OCI-LY7 (cell line): Measurements from ENCODE around the gene DDX25.

Experiments used
- EZH2phosphoT487 ChIP-seq: fragments of 200-600 bp; sonication (generic); IDR thresholded peaks from 2 replicates; pipeline ENCODE4 v1.6.1; 2018; ENCODE audit warnings: low read depth, borderline replicate concordance, mild to moderate bottlenecking, mixed run types, antibody characterized with exemption, low read length, moderate library complexity, mixed read lengths
- TF ChIP-seq, protein P1 (sequence below): fragments of 200-600 bp; sonication (generic); conservative IDR thresholded peaks from 2 replicates; pipeline ENCODE4 v1.5.1; 2014; ENCODE audit warnings: mild to moderate bottlenecking, antibody characterized with exemption, low read length, moderate library complexity, mixed read lengths

DNA sequence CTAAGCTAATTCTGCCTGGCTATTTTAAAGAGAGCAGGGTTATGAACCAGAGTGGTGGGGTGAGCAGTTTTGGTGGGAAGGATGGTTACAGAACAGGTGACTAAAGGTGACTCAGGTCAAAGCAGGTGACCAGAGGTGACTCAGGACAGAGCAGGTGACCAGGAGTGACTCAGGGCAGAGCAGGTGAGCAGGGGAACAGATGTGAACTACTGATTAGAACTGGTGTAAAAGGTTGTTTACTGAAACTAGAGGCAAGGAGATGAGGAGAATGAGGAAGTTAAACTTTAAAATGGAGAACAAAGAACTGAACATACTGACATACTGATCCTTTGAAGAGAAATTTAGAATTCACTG, 32.2 kb upstream of the DDX25 start:
- TF ChIP-seq, protein P1, sequence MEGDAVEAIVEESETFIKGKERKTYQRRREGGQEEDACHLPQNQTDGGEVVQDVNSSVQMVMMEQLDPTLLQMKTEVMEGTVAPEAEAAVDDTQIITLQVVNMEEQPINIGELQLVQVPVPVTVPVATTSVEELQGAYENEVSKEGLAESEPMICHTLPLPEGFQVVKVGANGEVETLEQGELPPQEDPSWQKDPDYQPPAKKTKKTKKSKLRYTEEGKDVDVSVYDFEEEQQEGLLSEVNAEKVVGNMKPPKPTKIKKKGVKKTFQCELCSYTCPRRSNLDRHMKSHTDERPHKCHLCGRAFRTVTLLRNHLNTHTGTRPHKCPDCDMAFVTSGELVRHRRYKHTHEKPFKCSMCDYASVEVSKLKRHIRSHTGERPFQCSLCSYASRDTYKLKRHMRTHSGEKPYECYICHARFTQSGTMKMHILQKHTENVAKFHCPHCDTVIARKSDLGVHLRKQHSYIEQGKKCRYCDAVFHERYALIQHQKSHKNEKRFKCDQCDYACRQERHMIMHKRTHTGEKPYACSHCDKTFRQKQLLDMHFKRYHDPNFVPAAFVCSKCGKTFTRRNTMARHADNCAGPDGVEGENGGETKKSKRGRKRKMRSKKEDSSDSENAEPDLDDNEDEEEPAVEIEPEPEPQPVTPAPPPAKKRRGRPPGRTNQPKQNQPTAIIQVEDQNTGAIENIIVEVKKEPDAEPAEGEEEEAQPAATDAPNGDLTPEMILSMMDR = no peak
- no peak for TF ChIP-seq EZH2phosphoT487
